GM12801 (cell line): ENCODE data around the gene LSM5.

Experiments used
- TF ChIP-seq, protein P1 (sequence below): IDR thresholded peaks from one replicate; pipeline ENCODE4 v1.5.1; 2011; ENCODE audit warnings: control low read depth; ENCODE audit not compliant: insufficient read length; ENCODE audit errors: extremely low read depth

Gene LSM5

DNA sequence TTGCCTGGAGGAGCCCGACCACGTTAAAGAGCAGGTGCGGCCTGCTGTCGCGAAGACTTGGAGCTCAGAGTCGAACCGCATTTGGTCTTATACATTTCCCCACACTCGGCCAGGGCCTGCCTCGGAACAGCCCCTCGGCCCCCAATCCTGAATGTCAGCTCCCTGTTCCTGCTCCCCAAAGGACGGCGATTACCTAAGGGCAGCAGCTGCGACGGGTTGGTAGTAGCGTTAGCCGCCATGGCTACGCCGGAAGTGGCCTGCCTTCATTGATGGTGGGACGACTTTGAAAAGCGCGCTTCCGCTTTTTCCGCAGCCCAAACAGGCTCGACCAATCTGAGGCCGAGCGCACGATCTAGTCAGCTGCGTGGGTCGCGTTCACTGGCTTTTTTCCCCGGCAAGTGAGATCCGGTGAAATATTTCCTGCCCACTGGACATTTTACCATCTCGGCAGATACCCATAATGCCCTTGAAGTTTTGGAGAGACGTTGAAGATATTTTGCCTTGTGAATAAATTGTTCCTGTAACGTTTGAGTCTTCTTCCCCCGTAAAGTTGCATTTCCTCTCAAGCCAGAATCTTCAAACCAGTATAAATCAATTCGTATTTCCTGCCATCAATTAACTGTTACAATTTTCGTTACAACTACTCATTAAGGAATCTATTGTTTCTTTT lies at the start of gene LSM5:
TSS of gene LSM5 (minus strand) at position 254 of the 670 bp plus-strand sequence. CDS start at position 239, 15 bp downstream.
- TF ChIP-seq, protein P1, sequence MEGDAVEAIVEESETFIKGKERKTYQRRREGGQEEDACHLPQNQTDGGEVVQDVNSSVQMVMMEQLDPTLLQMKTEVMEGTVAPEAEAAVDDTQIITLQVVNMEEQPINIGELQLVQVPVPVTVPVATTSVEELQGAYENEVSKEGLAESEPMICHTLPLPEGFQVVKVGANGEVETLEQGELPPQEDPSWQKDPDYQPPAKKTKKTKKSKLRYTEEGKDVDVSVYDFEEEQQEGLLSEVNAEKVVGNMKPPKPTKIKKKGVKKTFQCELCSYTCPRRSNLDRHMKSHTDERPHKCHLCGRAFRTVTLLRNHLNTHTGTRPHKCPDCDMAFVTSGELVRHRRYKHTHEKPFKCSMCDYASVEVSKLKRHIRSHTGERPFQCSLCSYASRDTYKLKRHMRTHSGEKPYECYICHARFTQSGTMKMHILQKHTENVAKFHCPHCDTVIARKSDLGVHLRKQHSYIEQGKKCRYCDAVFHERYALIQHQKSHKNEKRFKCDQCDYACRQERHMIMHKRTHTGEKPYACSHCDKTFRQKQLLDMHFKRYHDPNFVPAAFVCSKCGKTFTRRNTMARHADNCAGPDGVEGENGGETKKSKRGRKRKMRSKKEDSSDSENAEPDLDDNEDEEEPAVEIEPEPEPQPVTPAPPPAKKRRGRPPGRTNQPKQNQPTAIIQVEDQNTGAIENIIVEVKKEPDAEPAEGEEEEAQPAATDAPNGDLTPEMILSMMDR: no peak

DNA sequence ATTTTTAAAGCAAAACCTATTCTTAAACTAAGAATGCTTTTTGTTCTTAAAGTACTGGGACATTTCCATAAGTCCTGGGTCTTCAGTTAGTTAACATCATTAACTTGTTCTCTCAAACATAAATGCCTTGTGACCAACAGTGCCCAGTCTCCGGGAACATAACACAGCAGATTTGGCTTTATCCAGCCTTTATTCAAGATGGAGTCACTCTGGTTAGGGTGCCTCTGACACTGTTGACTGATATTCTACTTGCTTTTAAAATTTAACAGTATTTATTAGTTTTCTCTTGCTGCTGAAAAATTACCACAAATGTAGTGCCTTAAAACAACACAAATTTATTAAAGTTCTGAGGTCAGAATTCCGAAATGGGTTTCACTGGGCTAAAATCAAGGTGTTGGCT lies 49.2 kb upstream of the LSM5 start:
- TF ChIP-seq, protein P1: no peak

DNA sequence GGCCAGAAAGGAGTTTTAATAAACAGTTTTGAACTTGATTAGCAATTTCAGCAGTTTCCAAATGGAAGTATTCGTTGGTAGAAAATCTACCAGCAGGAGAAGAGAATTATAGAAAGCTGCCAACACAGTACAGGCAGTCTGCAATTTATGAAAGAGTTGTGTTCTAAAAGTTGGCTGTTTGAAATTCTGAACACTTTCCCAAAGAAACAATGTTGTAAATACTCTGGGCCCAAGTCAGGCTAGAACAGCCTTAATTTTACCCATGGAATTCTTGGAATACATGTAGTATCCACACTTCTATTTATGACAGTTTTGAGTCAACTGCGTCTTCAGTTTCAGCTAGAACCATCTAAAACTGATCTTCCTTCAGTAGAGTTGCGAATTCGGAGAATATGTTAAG lies 47.6 kb upstream of the LSM5 start:
- TF ChIP-seq, protein P1: no peak

DNA sequence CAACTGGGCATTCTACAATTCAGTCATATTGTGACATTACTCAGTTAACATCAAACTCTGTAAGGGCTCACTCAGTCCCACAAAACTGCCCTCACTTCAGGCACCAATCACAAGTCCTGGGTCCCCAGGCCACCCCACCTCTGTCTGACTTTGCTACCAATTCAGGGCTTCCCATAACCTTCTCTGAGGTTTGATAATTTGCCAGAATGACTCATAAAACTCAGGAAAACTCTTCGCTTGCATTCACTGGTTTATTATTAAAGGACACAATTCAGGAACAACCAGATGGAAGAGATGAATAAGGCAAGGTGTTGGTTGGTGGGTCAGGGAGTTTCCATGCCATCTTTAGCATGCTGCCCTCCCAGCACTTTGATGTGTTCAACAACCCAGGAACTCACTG lies 46.4 kb upstream of the LSM5 start:
- TF ChIP-seq, protein P1: no peak

DNA sequence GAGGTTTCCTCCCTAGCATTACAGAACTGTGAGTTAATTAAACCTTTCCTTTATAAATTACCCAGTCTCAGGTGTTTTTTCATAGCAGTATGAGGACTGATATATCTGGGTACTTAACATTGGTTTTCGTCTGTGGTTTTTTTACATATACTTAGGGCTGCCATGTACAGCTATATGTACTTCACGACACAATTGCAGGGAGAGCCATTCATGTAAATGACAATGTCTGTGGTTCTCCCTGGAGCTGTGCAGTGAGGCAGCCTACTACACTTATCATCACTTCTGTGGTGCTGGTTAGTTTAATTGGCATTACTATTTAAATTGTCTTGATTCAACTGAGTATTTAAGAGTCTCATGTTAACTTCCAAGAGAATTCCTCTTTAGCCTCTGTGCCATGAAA lies 45.8 kb upstream of the LSM5 start:
- TF ChIP-seq, protein P1: no peak

DNA sequence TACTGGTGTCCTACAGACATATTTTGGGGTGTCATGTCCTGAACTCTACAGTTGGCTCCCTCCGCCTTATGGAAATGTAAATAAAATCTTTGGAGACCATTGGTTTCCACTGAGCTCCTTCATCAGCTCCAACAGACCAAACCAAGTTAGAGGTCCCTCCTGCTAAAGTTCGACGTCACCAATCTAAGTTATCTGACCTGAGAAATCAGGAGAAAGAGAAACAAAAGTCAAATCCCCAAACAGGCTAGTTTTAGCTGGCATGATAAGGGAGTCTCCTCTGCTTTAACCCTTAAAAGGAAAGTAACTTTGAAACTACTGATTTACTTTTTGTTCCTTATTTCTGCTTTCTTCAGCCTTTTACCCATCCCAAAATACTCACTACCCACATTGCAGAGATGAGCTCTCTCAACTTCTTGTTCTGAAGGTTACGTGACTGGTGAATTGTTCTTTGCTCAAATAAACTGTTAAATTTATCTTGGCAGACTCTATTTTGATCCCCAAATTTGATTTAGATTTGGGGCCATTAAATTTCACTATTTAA lies 45.1 kb upstream of the LSM5 start:
- TF ChIP-seq, protein P1: no peak

DNA sequence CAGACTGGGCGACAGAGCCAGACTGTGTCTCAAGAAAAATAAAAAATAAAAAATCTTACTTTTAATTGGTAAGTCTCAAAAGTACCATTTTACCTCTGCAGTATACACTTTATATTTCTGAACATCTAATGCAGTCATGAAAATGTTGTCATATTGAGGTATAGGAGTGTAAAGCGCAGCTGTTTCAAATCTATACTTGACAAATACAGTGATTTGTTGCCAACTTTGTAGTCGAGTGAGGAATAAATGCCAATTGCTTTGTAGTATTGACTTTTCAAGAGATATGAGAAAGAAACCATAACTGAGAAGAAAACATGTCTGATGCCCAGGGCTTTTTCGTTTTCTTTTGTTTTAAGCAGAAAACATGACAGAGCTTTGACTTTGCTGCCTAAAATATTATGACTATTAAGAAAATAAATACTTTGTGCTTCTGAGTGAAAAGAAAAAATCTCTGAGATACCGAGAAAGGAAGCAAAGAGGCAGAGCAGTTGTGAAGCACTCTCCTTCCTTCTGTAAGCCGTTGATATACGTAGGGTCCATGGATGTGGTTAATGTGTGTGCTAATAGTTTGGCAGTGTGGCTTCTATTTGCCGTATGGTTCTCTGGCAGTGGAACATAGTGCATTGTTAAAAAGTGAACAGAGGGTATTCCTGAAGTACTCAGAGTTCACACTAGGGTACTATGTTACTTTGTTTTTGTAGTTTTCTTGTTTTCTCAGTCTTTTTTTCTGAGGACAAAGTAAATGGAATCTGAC lies 43.3 kb upstream of the LSM5 start:
- TF ChIP-seq, protein P1: no peak
